Stimulated activated CD4-positive, alpha-beta T cell treated with anti-CD3 and anti-CD28 coated beads, Interleukin-1b, Interleukin-23, amount 100 ng/mL, for 48 hours (primary cell): ENCODE results near the gene GNB5.
"Not testable (repeated sequence)": the region's sequence is repeated elsewhere in the genome, so short reads cannot be mapped to it uniquely, and the experiment has no call there.

Experiments used
- DNase-seq: peaks from one replicate; pipeline ENCODE4 v3.0.0-alpha.2; 2020

GNB5 gene

GRCh38 chr15:52111517-52112202 lies 79.5 kb downstream of the GNB5 start:
- DNase-seq = no peak

GRCh38 chr15:52109559-52110451 lies 81.4 kb downstream of the GNB5 start:
- DNase-seq = no peak

GRCh38 chr15:52107238-52107637 lies 84.0 kb downstream of the GNB5 start:
- DNase-seq = no peak

- DNase-seq = no peak
Measured at GRCh38 chr15:52106641-52107040, 84.6 kb downstream of the GNB5 start.

- no peak for DNase-seq
Measured at GRCh38 chr15:52105846-52106245, 85.3 kb downstream of the GNB5 start.

GRCh38 chr15:52104532-52105004 lies 86.6 kb downstream of the GNB5 start:
- no peak for DNase-seq

GRCh38 chr15:52103217-52104207 lies 87.7 kb downstream of the GNB5 start:
- peak; percentile 26 for DNase-seq

GRCh38 chr15:52102463-52102862 lies 88.7 kb downstream of the GNB5 start:
- no peak for DNase-seq

- DNase-seq = no peak
Measured at GRCh38 chr15:52101542-52102323, 89.5 kb downstream of the GNB5 start.

- DNase-seq = peak; percentile 12
Measured at GRCh38 chr15:52100807-52101442, 90.3 kb downstream of the GNB5 start.

- no peak for DNase-seq
Measured at GRCh38 chr15:52099651-52100272, 91.4 kb downstream of the GNB5 start.

GRCh38 chr15:52098323-52098722 lies 92.9 kb downstream of the GNB5 start:
- DNase-seq = no peak

GRCh38 chr15:52097180-52097579 lies 94.0 kb downstream of the GNB5 start:
- no peak for DNase-seq

GRCh38 chr15:52096536-52096935 lies 94.7 kb downstream of the GNB5 start:
- DNase-seq = not testable (repeated sequence)

- no peak for DNase-seq
Measured at GRCh38 chr15:52095597-52096262, 95.5 kb downstream of the GNB5 start.

- no peak for DNase-seq
Measured at GRCh38 chr15:52094811-52095584, 96.2 kb downstream of the GNB5 start.

- no peak for DNase-seq
Measured at GRCh38 chr15:52093539-52094510, 97.4 kb downstream of the GNB5 start.

GRCh38 chr15:52093167-52093538 lies 98.0 kb downstream of the GNB5 start:
- no peak for DNase-seq
